Kidney (tissue), 14 donors: Measurements from ENCODE around the gene MACROD2. TPM values are rescaled to one million over a fixed set of nuclear protein-coding genes. Genes with fewer than 3 reads are reported as not detected.
"Not testable (repeated sequence)": the region's sequence is repeated elsewhere in the genome, so short reads cannot be mapped to it uniquely, and the experiment has no call there.

ENCODE experiments used
- DNase-seq, 5 donors: peaks; one replicate each; pipeline ENCODE4 v3.0.0-alpha.2; 2013 to 2020
- FAIRE-seq: peaks from 2 replicates; lab custom pipeline; 2012; peaks lifted over from hg19 to GRCh38; lab: Jason Lieb, UNC
- H3K27ac ChIP-seq, 2 donors: one replicate each; pipeline ENCODE4 v1.7.0; 2013; ENCODE audit warnings: low read depth in 2 of 2, low read length in 2 of 2, inconsistent platforms in 1 of 2
- H3K27me3 ChIP-seq: one replicate; pipeline ENCODE4 v1.7.1; 2013; ENCODE audit warnings: low read length, inconsistent platforms; ENCODE audit not compliant: control insufficient read depth, insufficient read depth
- H3K36me3 ChIP-seq, 3 donors: one replicate each; pipeline versions ENCODE4 v1.7.0 to v1.7.1; 2013; ENCODE audit warnings: low read length in 3 of 3, control low read depth in 1 of 3, inconsistent platforms in 1 of 3; ENCODE audit not compliant: insufficient read depth in 3 of 3, control insufficient read depth in 2 of 3
- H3K4me1 ChIP-seq, 3 donors: one replicate each; pipeline versions ENCODE4 v1.7.0 to v1.7.1; 2013; ENCODE audit warnings: low read length in 3 of 3, inconsistent platforms in 1 of 3, low read depth in 1 of 3; ENCODE audit not compliant: control insufficient read depth in 2 of 3, insufficient read depth in 2 of 3
- H3K4me3 ChIP-seq, 3 donors: one replicate each; pipeline versions ENCODE4 v1.7.0 to v1.8.1; 2013; ENCODE audit warnings: low read length in 3 of 3, control low read depth in 1 of 3, inconsistent platforms in 1 of 3
- H3K9ac ChIP-seq, 3 donors: one replicate each; pipeline versions ENCODE4 v1.7.0 to v1.7.1; 2013; ENCODE audit warnings: low read length in 3 of 3, control low read depth in 1 of 3, inconsistent platforms in 1 of 3
- H3K9me3 ChIP-seq, 3 donors: one replicate each; pipeline versions ENCODE4 v1.7.0 to v1.7.1; 2013; ENCODE audit warnings: low read length in 3 of 3, control low read depth in 1 of 3, inconsistent platforms in 1 of 3; ENCODE audit not compliant: control insufficient read depth in 2 of 3, insufficient read depth in 1 of 3
- CTCF ChIP-seq: IDR thresholded peaks from 3 replicates; pipeline ENCODE4 v1.5.1; 2012; ENCODE audit warnings: mild to moderate bottlenecking, moderate library complexity, borderline replicate concordance; ENCODE audit not compliant: insufficient read depth; ENCODE audit errors: extremely low read depth
- intact Hi-C: fragments of 100-400 bp; cut with DNase I; formaldehyde crosslinking; loops from one replicate; pipeline ENCODE4 v1.11.1; 2022
- polyA plus RNA-seq: library from polyadenylated mRNA; stranded (reverse); fragments of 350-450 nt; fragmentation: Illumina TruSeq; extraction: RNeasy Lipid Tissue Mini Kit (QIAGEN cat#74804); gene quantifications from one replicate; pipeline ENCODE4 v1.2.3, GENCODE V29; 2014; ENCODE audit warnings: low read depth, low replicate concordance; ENCODE audit not compliant: insufficient read depth
- total RNA-seq: library from RNA; stranded (reverse); fragmentation: NEBNext Ultra II Directional; extraction: Animal tissue kit (Norgen Biotek cat#: 25700); gene quantifications from one replicate; pipeline ENCODE4 v1.2.1, GENCODE V29; 2021
- donor health status: control.
- donor health status: control.
- donor health status: control.
- donor health status: control.
- donor health status: control.
- donor health status: DM: yes; HTN: yes; CAD: no.
- donor health status: Normal renal cell carcinoma (clear cell type).

MACROD2 gene
- total and polyA plus RNA-seq, 2 donors from 2014 or later: 3.0 to 10.0 TPM

DNA sequence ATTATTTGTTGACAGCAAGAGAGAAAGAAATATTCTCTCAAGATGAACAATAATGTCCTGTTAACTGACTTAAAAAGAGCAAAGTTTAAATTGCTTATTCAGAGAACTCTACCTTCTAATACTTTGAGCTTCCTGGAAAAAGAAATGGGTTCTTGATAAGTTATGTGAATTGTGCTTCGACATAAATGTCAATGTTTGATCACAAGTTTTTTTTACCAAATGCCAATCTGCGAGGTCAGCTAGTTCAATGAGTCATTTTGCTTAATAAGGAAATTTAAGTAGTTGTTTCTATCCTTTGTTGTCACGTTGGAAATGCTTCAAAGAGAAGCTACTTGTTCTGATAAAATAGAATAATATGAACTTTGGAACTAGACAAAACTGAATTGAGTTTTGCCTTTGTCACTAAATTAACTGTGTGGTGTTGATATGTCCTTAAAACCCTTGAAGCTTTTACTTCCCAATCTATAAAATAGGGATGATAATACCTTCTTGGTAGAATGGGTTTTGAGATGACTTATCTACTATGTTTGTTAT lies 984.2 kb downstream of the MACROD2 start:
- Histone ChIP-seq H3K27me3 (no peaks in the 10 kb centered on the region), H3K9me3 (no peaks in the 10 kb centered on the region), H3K9ac (no peak overlapping the region), H3K4me1 (peaks cover 0 to 11% (median 0%) of the 10 kb centered on the region in 3 donors), H3K4me3 (no peak overlapping the region), H3K27ac (no peak overlapping the region), H3K36me3 (no peaks in the 10 kb centered on the region)
- no peak for TF ChIP-seq CTCF
- intact Hi-C loops: no loop called here
- peak; percentile 21 for FAIRE-seq
- no peak for DNase-seq

- H3K9ac ChIP-seq, H3K9me3 ChIP-seq, H3K36me3 ChIP-seq, H3K27ac ChIP-seq, DNase-seq, H3K27me3 ChIP-seq, FAIRE-seq, intact Hi-C loops, H3K4me3 ChIP-seq: not testable (repeated sequence)
- H3K4me1 ChIP-seq: peaks cover 5 to 20% (median 7%) of the 10 kb centered on the region in 3 donors
Observed at GRCh38 chr20:14981486-14981885, 986.2 kb downstream of the MACROD2 start.

- FAIRE-seq, DNase-seq, H3K4me3 ChIP-seq, H3K27me3 ChIP-seq, intact Hi-C loops, H3K36me3 ChIP-seq, H3K27ac ChIP-seq, H3K9ac ChIP-seq, H3K9me3 ChIP-seq: not testable (repeated sequence)
- peaks cover 5 to 20% (median 7%) of the 10 kb centered on the region in 3 donors for H3K4me1 ChIP-seq
Observed at GRCh38 chr20:14982324-14982723, 987.0 kb downstream of the MACROD2 start.

GRCh38 chr20:14984305-14984704 lies 989.0 kb downstream of the MACROD2 start:
- H3K9ac ChIP-seq: no peak overlapping the region
- no peaks in the 10 kb centered on the region for H3K36me3 ChIP-seq
- H3K4me3 ChIP-seq: no peak overlapping the region
- no peaks in the 10 kb centered on the region for H3K27me3 ChIP-seq
- TF ChIP-seq CTCF: no peak
- H3K27ac ChIP-seq: no peak overlapping the region
- FAIRE-seq (no peak), DNase-seq (no peak)
- intact Hi-C loops: no loop called here
- no peaks in the 10 kb centered on the region for H3K9me3 ChIP-seq
- peaks cover 5 to 19% (median 7%) of the 10 kb centered on the region in 3 donors for H3K4me1 ChIP-seq
